Activated CD8-positive, alpha-beta memory T cell treated with anti-CD3 and anti-CD28 coated beads, Interleukin-2, amount 50 U/mL, for 24 hours (primary cell): ENCODE results near the gene DRAXIN.

Source experiments
- DNase-seq: peaks from one replicate; pipeline ENCODE4 v3.0.0-alpha.2; 2020; ENCODE audit errors: extremely low read depth

DRAXIN gene

GRCh38 chr1:11761285-11761684, 69.8 kb downstream of the DRAXIN start:
- no peak for DNase-seq

GRCh38 chr1:11761988-11762406, 70.5 kb downstream of the DRAXIN start, which contains the start of gene C1orf167:
TSS of gene C1orf167 (plus strand) at chr1:11762193. CDS start at chr1:11764401, 2,208 bp downstream.
- no peak for DNase-seq

GRCh38 chr1:11764115-11764514, 72.6 kb downstream of the DRAXIN start:
- DNase-seq, result no peak

GRCh38 chr1:11764519-11764918, 73.0 kb downstream of the DRAXIN start:
- DNase-seq, result no peak

- no peak for DNase-seq
Measured at GRCh38 chr1:11765661-11766428, 74.3 kb downstream of the DRAXIN start.

GRCh38 chr1:11766429-11766776, 74.9 kb downstream of the DRAXIN start:
- DNase-seq, result no peak

GRCh38 chr1:11767922-11768704, 76.6 kb downstream of the DRAXIN start:
- DNase-seq, result no peak

- no peak for DNase-seq
Measured at GRCh38 chr1:11768821-11769220, 77.3 kb downstream of the DRAXIN start.

- DNase-seq, result no peak
Measured at GRCh38 chr1:11769274-11769673, 77.8 kb downstream of the DRAXIN start.

- no peak for DNase-seq
Measured at GRCh38 chr1:11770011-11770410, 78.5 kb downstream of the DRAXIN start.

GRCh38 chr1:11771481-11772043, 80.1 kb downstream of the DRAXIN start:
- DNase-seq, result no peak

GRCh38 chr1:11772458-11772857, 80.9 kb downstream of the DRAXIN start:
- no peak for DNase-seq

- DNase-seq, result no peak
Measured at GRCh38 chr1:11774753-11775152, 83.2 kb downstream of the DRAXIN start.
